ENCODE results near the gene PAX7. TPM values are rescaled to one million over a fixed set of nuclear protein-coding genes. Genes with fewer than 3 reads are reported as not detected.

PAX7 gene
- total and polyA plus RNA-seq, 5 donors from 2014 or later = not detected

- no peak overlapping the region for H3K4me3 ChIP-seq (ENCODE audit: low read depth, low read length)
- no peak for DNase-seq
- H3K4me1 ChIP-seq (ENCODE audit: control insufficient read depth, insufficient read depth, low read length, poor library complexity, severe bottlenecking) = no peaks in the 10 kb centered on the region
- Mint-ChIP-seq H3K27me3 (peaks cover 5% of the 10 kb centered on the region), H3K27ac (no peak overlapping the region), H3K4me1 (peaks cover 0 to 20% (median 0%) of the 10 kb centered on the region in 4 donors), H3K4me3 (no peak overlapping the region), H3K36me3 (no peaks in the 10 kb centered on the region), H3K9me3 (no peaks in the 10 kb centered on the region)
- no peak for ATAC-seq (ENCODE audit: low read depth in 2 of 2)
- no peaks in the 10 kb centered on the region for H3K36me3 ChIP-seq (ENCODE audit: control insufficient read depth, insufficient read depth, low read length)
- H3K27me3 ChIP-seq (ENCODE audit: control insufficient read depth, insufficient read depth, low read length) = peaks cover 5% of the 10 kb centered on the region
- H3K27ac ChIP-seq (ENCODE audit: insufficient read depth, low read length, poor library complexity, severe bottlenecking) = no peak overlapping the region
- no peaks in the 10 kb centered on the region for H3K9me3 ChIP-seq (ENCODE audit: control insufficient read depth in 2 of 2, low read length in 2 of 2)
These were observed 31.6 kb downstream of the PAX7 start for GRCh38 chr1:18662286-18662639.

- Histone ChIP-seq H3K9me3 (ENCODE audit: control insufficient read depth in 2 of 2, low read length in 2 of 2) (no peaks in the 10 kb centered on the region), H3K4me1 (ENCODE audit: control insufficient read depth, insufficient read depth, low read length, poor library complexity, severe bottlenecking) (no peaks in the 10 kb centered on the region), H3K27me3 (ENCODE audit: control insufficient read depth, insufficient read depth, low read length) (no peaks in the 10 kb centered on the region), H3K36me3 (ENCODE audit: control insufficient read depth, insufficient read depth, low read length) (no peaks in the 10 kb centered on the region), H3K4me3 (ENCODE audit: low read depth, low read length) (no peak overlapping the region), H3K27ac (ENCODE audit: insufficient read depth, low read length, poor library complexity, severe bottlenecking) (no peak overlapping the region)
- H3K4me3 Mint-ChIP-seq = no peak overlapping the region
- H3K9me3 Mint-ChIP-seq = peaks cover 0 to 1% (median 0%) of the 10 kb centered on the region in 7 donors
- no peak overlapping the region for H3K27ac Mint-ChIP-seq
- ATAC-seq (ENCODE audit: low read depth in 2 of 2) (no peak), DNase-seq (no peak)
- no peaks in the 10 kb centered on the region for H3K36me3 Mint-ChIP-seq
- H3K4me1 Mint-ChIP-seq = peaks cover 0 to 15% (median 0%) of the 10 kb centered on the region in 4 donors
- peaks cover 14% of the 10 kb centered on the region for H3K27me3 Mint-ChIP-seq
These were observed 35.8 kb downstream of the PAX7 start for GRCh38 chr1:18666317-18666920.

- no peaks in the 10 kb centered on the region for H3K36me3 Mint-ChIP-seq
- no peak overlapping the region for H3K4me3 ChIP-seq (ENCODE audit: low read depth, low read length)
- no peak for DNase-seq
- no peak overlapping the region for H3K27ac Mint-ChIP-seq
- H3K36me3 ChIP-seq (ENCODE audit: control insufficient read depth, insufficient read depth, low read length) = no peaks in the 10 kb centered on the region
- H3K4me1 ChIP-seq (ENCODE audit: control insufficient read depth, insufficient read depth, low read length, poor library complexity, severe bottlenecking) = no peaks in the 10 kb centered on the region
- no peaks in the 10 kb centered on the region for H3K9me3 ChIP-seq (ENCODE audit: control insufficient read depth in 2 of 2, low read length in 2 of 2)
- peaks cover 0 to 12% (median 0%) of the 10 kb centered on the region in 4 donors for H3K4me1 Mint-ChIP-seq
- no peaks in the 10 kb centered on the region for H3K27me3 ChIP-seq (ENCODE audit: control insufficient read depth, insufficient read depth, low read length)
- peaks cover 16% of the 10 kb centered on the region for H3K27me3 Mint-ChIP-seq
- H3K9me3 Mint-ChIP-seq = peaks cover 0 to 1% (median 0%) of the 10 kb centered on the region in 7 donors
- ATAC-seq (ENCODE audit: low read depth in 2 of 2) = no peak
- H3K4me3 Mint-ChIP-seq = no peak overlapping the region
- no peak overlapping the region for H3K27ac ChIP-seq (ENCODE audit: insufficient read depth, low read length, poor library complexity, severe bottlenecking)
These were observed 36.7 kb downstream of the PAX7 start for GRCh38 chr1:18667333-18667732.

DNA sequence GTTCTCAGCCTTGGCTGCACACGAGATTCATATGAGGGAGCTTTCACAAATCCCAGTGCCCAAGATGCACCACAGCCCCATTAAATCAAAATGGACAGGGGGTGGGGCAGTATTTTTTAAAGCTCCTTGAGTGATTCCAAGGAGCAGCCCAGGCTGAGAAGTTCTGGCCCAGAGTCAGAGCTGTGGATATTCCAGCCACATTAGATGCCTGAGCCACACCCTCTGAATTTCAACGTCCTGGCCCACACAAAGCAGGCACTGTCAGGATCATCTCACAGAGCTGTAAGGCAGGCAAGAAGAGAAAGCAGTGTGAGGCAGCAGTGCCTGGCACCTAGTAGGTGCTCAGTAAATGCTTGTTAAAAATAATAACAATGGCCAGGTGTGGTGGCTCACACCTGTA lies 37.4 kb downstream of the PAX7 start:
- no peaks in the 10 kb centered on the region for H3K36me3 Mint-ChIP-seq
- Histone ChIP-seq H3K36me3 (ENCODE audit: control insufficient read depth, insufficient read depth, low read length) (no peaks in the 10 kb centered on the region), H3K9me3 (ENCODE audit: control insufficient read depth in 2 of 2, low read length in 2 of 2) (no peaks in the 10 kb centered on the region), H3K4me3 (ENCODE audit: low read depth, low read length) (no peak overlapping the region), H3K27ac (ENCODE audit: insufficient read depth, low read length, poor library complexity, severe bottlenecking) (no peak overlapping the region), H3K4me1 (ENCODE audit: control insufficient read depth, insufficient read depth, low read length, poor library complexity, severe bottlenecking) (no peaks in the 10 kb centered on the region), H3K27me3 (ENCODE audit: control insufficient read depth, insufficient read depth, low read length) (no peaks in the 10 kb centered on the region)
- H3K4me3 Mint-ChIP-seq = no peak overlapping the region
- H3K9me3 Mint-ChIP-seq = peaks cover 0 to 1% (median 0%) of the 10 kb centered on the region in 7 donors
- no peak for DNase-seq
- peak overlapping the region in 1 of 3 donors; percentile 65 for H3K27ac Mint-ChIP-seq
- H3K27me3 Mint-ChIP-seq = peaks cover 16% of the 10 kb centered on the region
- H3K4me1 Mint-ChIP-seq = peaks cover 0 to 12% (median 0%) of the 10 kb centered on the region in 4 donors
- no peak for ATAC-seq (ENCODE audit: low read depth in 2 of 2)

- Histone ChIP-seq H3K4me1 (ENCODE audit: control insufficient read depth, insufficient read depth, low read length, poor library complexity, severe bottlenecking) (no peaks in the 10 kb centered on the region), H3K4me3 (ENCODE audit: low read depth, low read length) (no peak overlapping the region), H3K27ac (ENCODE audit: insufficient read depth, low read length, poor library complexity, severe bottlenecking) (no peak overlapping the region), H3K27me3 (ENCODE audit: control insufficient read depth, insufficient read depth, low read length) (no peaks in the 10 kb centered on the region), H3K9me3 (ENCODE audit: control insufficient read depth in 2 of 2, low read length in 2 of 2) (no peaks in the 10 kb centered on the region), H3K36me3 (ENCODE audit: control insufficient read depth, insufficient read depth, low read length) (no peaks in the 10 kb centered on the region)
- no peaks in the 10 kb centered on the region for H3K36me3 Mint-ChIP-seq
- H3K4me3 Mint-ChIP-seq = no peak overlapping the region
- H3K9me3 Mint-ChIP-seq = peaks cover 0 to 1% (median 0%) of the 10 kb centered on the region in 7 donors
- H3K4me1 Mint-ChIP-seq = peaks cover 0 to 12% (median 0%) of the 10 kb centered on the region in 4 donors
- no peak overlapping the region for H3K27ac Mint-ChIP-seq
- peaks cover 16% of the 10 kb centered on the region for H3K27me3 Mint-ChIP-seq
- no peak for ATAC-seq (ENCODE audit: low read depth in 2 of 2)
- DNase-seq = no peak
These were observed 38.2 kb downstream of the PAX7 start for GRCh38 chr1:18668750-18669404.

- no peak overlapping the region for H3K27ac ChIP-seq (ENCODE audit: insufficient read depth, low read length, poor library complexity, severe bottlenecking)
- Mint-ChIP-seq H3K9me3 (peaks cover 0 to 1% (median 0%) of the 10 kb centered on the region in 7 donors), H3K4me3 (no peak overlapping the region), H3K27me3 (peaks cover 23% of the 10 kb centered on the region), H3K27ac (peak overlapping the region in 1 of 3 donors; percentile 63), H3K4me1 (peaks cover 0 to 12% (median 0%) of the 10 kb centered on the region in 4 donors), H3K36me3 (no peaks in the 10 kb centered on the region)
- no peaks in the 10 kb centered on the region for H3K27me3 ChIP-seq (ENCODE audit: control insufficient read depth, insufficient read depth, low read length)
- H3K4me1 ChIP-seq (ENCODE audit: control insufficient read depth, insufficient read depth, low read length, poor library complexity, severe bottlenecking) = no peaks in the 10 kb centered on the region
- no peaks in the 10 kb centered on the region for H3K9me3 ChIP-seq (ENCODE audit: control insufficient read depth in 2 of 2, low read length in 2 of 2)
- ATAC-seq (ENCODE audit: low read depth in 2 of 2) (no peak), DNase-seq (no peak)
- no peak overlapping the region for H3K4me3 ChIP-seq (ENCODE audit: low read depth, low read length)
- no peaks in the 10 kb centered on the region for H3K36me3 ChIP-seq (ENCODE audit: control insufficient read depth, insufficient read depth, low read length)
These were observed 39.6 kb downstream of the PAX7 start for GRCh38 chr1:18670121-18670867.

- H3K27me3 ChIP-seq (ENCODE audit: control insufficient read depth, insufficient read depth, low read length) = no peaks in the 10 kb centered on the region
- no peaks in the 10 kb centered on the region for H3K9me3 ChIP-seq (ENCODE audit: control insufficient read depth in 2 of 2, low read length in 2 of 2)
- H3K4me1 ChIP-seq (ENCODE audit: control insufficient read depth, insufficient read depth, low read length, poor library complexity, severe bottlenecking) = no peaks in the 10 kb centered on the region
- Mint-ChIP-seq H3K27ac (no peak overlapping the region), H3K27me3 (peaks cover 27% of the 10 kb centered on the region), H3K4me1 (peaks cover 0 to 12% (median 0%) of the 10 kb centered on the region in 4 donors), H3K9me3 (peaks cover 0 to 1% (median 0%) of the 10 kb centered on the region in 7 donors), H3K36me3 (no peaks in the 10 kb centered on the region), H3K4me3 (no peak overlapping the region)
- H3K27ac ChIP-seq (ENCODE audit: insufficient read depth, low read length, poor library complexity, severe bottlenecking) = no peak overlapping the region
- DNase-seq = no peak
- no peak overlapping the region for H3K4me3 ChIP-seq (ENCODE audit: low read depth, low read length)
- ATAC-seq (ENCODE audit: low read depth in 2 of 2) = no peak
- H3K36me3 ChIP-seq (ENCODE audit: control insufficient read depth, insufficient read depth, low read length) = no peaks in the 10 kb centered on the region
These were observed 40.2 kb downstream of the PAX7 start for GRCh38 chr1:18670868-18671225.
